HepG2 (cell line): Measurements from ENCODE around the gene ADGRL3. TPM values are rescaled to one million over a fixed set of nuclear protein-coding genes. Genes with fewer than 3 reads are reported as not detected.

Experiments
- ATAC-seq: fragments of 200-7000 bp; cut with Tn5 transposase; 3 replicates; pipeline ENCODE4 v1.9.1; 2020; ENCODE audit warnings: mild to moderate bottlenecking, moderate library complexity
- BruUV-seq: library from RNA; stranded (reverse); fragments of 400-500 nt; replicated peaks from 2 replicates; lab custom pipeline; 2021; lab: Mats Ljungman, UMichigan
- CTCF ChIA-PET: fragments of 300-600 bp; formaldehyde crosslinking; extraction: SDS; loops from one replicate; lab custom pipeline; 2021; ENCODE audit warnings: low total read pairs, inconsistent platforms, low intra/inter-chr PET ratio; lab: Yijun Ruan, JAX
- POLR2A ChIA-PET: fragments of 350-600 bp; sonication (Branson Sonifier 250); formaldehyde crosslinking; loops from one replicate; lab custom pipeline; 2020; ENCODE audit warnings: antibody characterized with exemption, inconsistent platforms; lab: Yijun Ruan, JAX
- DNase-seq: peaks from one replicate; pipeline ENCODE4 v3.0.0-alpha.2; 2015; ENCODE audit warnings: low spot score
- FAIRE-seq: peaks from 3 replicates; lab custom pipeline; 2011; peaks lifted over from hg19 to GRCh38; lab: Jason Lieb, UNC
- H2AFZ ChIP-seq: one replicate; pipeline ENCODE4 v1.6.1; 2011; ENCODE audit warnings: low read length, inconsistent platforms
- H3K27ac ChIP-seq: fragments of 300-600 bp; 3 replicates; pipeline ENCODE4 v1.8.0; 2011; ENCODE audit warnings: mixed run types, mild to moderate bottlenecking, mixed read lengths, low read length, inconsistent platforms; ENCODE audit not compliant: insufficient read depth; ENCODE audit errors: extremely low read length
- H3K27me3 ChIP-seq, 2 experiments: fragments of 200-600 bp in 1 of 2; 2 replicates in 1 of 2; 3 replicates in 1 of 2; pipeline versions ENCODE4 v1.6.0 to v1.8.0; 2011; ENCODE audit warnings: low read length in 2 of 2, mild to moderate bottlenecking in 2 of 2, moderate library complexity in 2 of 2, inconsistent platforms in 1 of 2; ENCODE audit not compliant: insufficient read depth in 2 of 2, control insufficient read depth in 1 of 2
- H3K36me3 ChIP-seq, 2 experiments: fragments of 200-600 bp in 1 of 2; replicated peaks in 1 of 2; 2 replicates in 1 of 2; 3 replicates in 1 of 2; pipeline versions ENCODE4 v1.5.1 to v1.8.0; 2011; ENCODE audit warnings: low read length in 2 of 2, inconsistent platforms in 1 of 2; ENCODE audit not compliant: insufficient read depth in 2 of 2, control insufficient read depth in 1 of 2
- H3K4me1 ChIP-seq: 2 replicates; pipeline ENCODE4 v1.5.1; 2012; ENCODE audit warnings: low read length, inconsistent platforms; ENCODE audit not compliant: insufficient read depth
- H3K4me2 ChIP-seq: 2 replicates; pipeline ENCODE4 v1.6.0; 2011; ENCODE audit warnings: low read depth, low read length, inconsistent platforms
- H3K4me3 ChIP-seq, 3 experiments: fragments of 200-600 bp in 1 of 3; sonication (generic), shearing (Covaris generic) in 1 of 3; replicated peaks in 1 of 3; 2 replicates each; pipeline ENCODE4 v1.5.1; 2011 to 2016; ENCODE audit warnings: low read length in 3 of 3, inconsistent platforms in 2 of 3, low read depth in 2 of 3, mild to moderate bottlenecking in 2 of 3, control low read depth in 1 of 3, mixed read lengths in 1 of 3; ENCODE audit not compliant: insufficient read depth in 1 of 3
- H3K79me2 ChIP-seq: one replicate; pipeline ENCODE4 v1.6.1; 2011; ENCODE audit warnings: low read length, inconsistent platforms; ENCODE audit not compliant: insufficient read depth
- H3K9ac ChIP-seq: 2 replicates; pipeline ENCODE4 v1.6.0; 2011; ENCODE audit warnings: mild to moderate bottlenecking, low read depth, low read length, inconsistent platforms; ENCODE audit not compliant: insufficient read depth
- H3K9me3 ChIP-seq: 2 replicates; pipeline ENCODE4 v1.5.1; 2012; ENCODE audit warnings: mild to moderate bottlenecking, low read length
- H4K20me1 ChIP-seq: 2 replicates; pipeline ENCODE4 v1.6.0; 2011; ENCODE audit warnings: inconsistent platforms, mild to moderate bottlenecking, low read length, moderate library complexity; ENCODE audit not compliant: insufficient read depth
- EZH2 ChIP-seq: conservative IDR thresholded peaks from 2 replicates; pipeline ENCODE4 v1.6.1; 2012; ENCODE audit warnings: mild to moderate bottlenecking, low read depth, low read length, moderate library complexity
- FOXA3 ChIP-seq: IDR thresholded peaks from 2 replicates; pipeline ENCODE4 v1.6.1; 2016; ENCODE audit warnings: missing genetic modification reagents, missing compliant biosample characterization
- KMT2B ChIP-seq: IDR thresholded peaks from 2 replicates; pipeline ENCODE4 v1.6.1; 2016; ENCODE audit warnings: missing genetic modification reagents, missing compliant biosample characterization
- MBNL3 ChIP-seq: fragments of 250-450 bp; sonication (Bioruptor Pico); conservative IDR thresholded peaks from 2 replicates; pipeline ENCODE4 v1.8.0; 2022; ENCODE audit warnings: mild to moderate bottlenecking, inconsistent platforms
- MED8 ChIP-seq: sonication (generic); formaldehyde crosslinking; IDR thresholded peaks from 2 replicates; pipeline ENCODE4 v1.8.1; 2023; ENCODE audit warnings: mild to moderate bottlenecking, missing genetic modification reagents; ENCODE audit not compliant: insufficient replicate concordance
- POLR2AphosphoS2 ChIP-seq: IDR thresholded peaks from 2 replicates; pipeline ENCODE4 v1.6.1; 2011; ENCODE audit warnings: low read depth, low read length, improper control_type of control experiment
- RBM22 ChIP-seq: fragments of 200-400 bp; formaldehyde crosslinking; optimal IDR thresholded peaks from 2 replicates; pipeline ENCODE3; 2017; ENCODE audit warnings: mild to moderate bottlenecking, low read length, moderate library complexity
- SRY ChIP-seq: sonication (generic); formaldehyde crosslinking; IDR thresholded peaks from 2 replicates; pipeline ENCODE4 v1.8.0; 2022; ENCODE audit warnings: mild to moderate bottlenecking, missing genetic modification reagents
- ZBTB20 ChIP-seq: sonication (generic); formaldehyde crosslinking; IDR thresholded peaks from 2 replicates; pipeline ENCODE4 v1.8.1; 2023; ENCODE audit warnings: missing genetic modification reagents, low read depth, mild to moderate bottlenecking, borderline replicate concordance
- ZNF275 ChIP-seq: sonication (generic); formaldehyde crosslinking; IDR thresholded peaks from 2 replicates; pipeline ENCODE4 v1.8.0; 2022; ENCODE audit warnings: missing genetic modification reagents, mild to moderate bottlenecking, inconsistent platforms, borderline replicate concordance
- ZNF276 ChIP-seq: sonication (generic); formaldehyde crosslinking; IDR thresholded peaks from 2 replicates; pipeline ENCODE4 v1.4.0; 2020; ENCODE audit warnings: mild to moderate bottlenecking, low read depth, missing genetic modification reagents
- ZNF660 ChIP-seq: sonication (generic); formaldehyde crosslinking; IDR thresholded peaks from 2 replicates; pipeline ENCODE4 v1.5.1; 2020; ENCODE audit warnings: mild to moderate bottlenecking, low read depth, missing genetic modification reagents, borderline replicate concordance
- WGBS: methylation state at CpG from one replicate; pipeline ENCODE4 v1.1.6; 2017; ENCODE audit warnings: low lambda C conversion rate; 5-methylcytosine and 5-hydroxymethylcytosine counted together
- in situ Hi-C: cut with HindIII; loops from 2 replicates; pipeline ENCODE4 v1.10.0; 2017; ENCODE audit warnings: low pct_unique_long_range_greater_than_20kb; ENCODE audit not compliant: extremely low pct_ligation_motif_present
- intact Hi-C: fragments of 100-400 bp; cut with micrococcal nuclease; formaldehyde crosslinking; loops from one replicate; pipeline ENCODE4 v1.10.0; 2022; ENCODE audit not compliant: unreplicated experiment
- polyA plus RNA-seq, 8 experiments: library from polyadenylated mRNA; depleted of rRNA in 3 of 8; stranded (reverse) in 7 of 8; unstranded in 1 of 8; fragments of >200 nt; fragmentation: Illumina TruSeq in 4 of 8; extraction: Trizol in 4 of 8; gene quantifications; 2 replicates each; pipeline versions ENCODE4 v1.2.1 to v1.2.3, GENCODE V29; 2011 to 2016; ENCODE audit warnings: low read depth in 4 of 8, missing spikeins in 1 of 8, mixed read lengths in 1 of 8; ENCODE audit not compliant: insufficient read depth in 1 of 8
- total RNA-seq, 5 experiments: library from RNA; depleted of rRNA; stranded (reverse); fragments of >200 nt; fragmentation: Illumina TruSeq; extraction: Trizol; gene quantifications; 2 replicates each; pipeline ENCODE4 v1.2.3, GENCODE V29; 2016; ENCODE audit warnings: low read depth in 1 of 5

The ADGRL3 gene
- total and polyA plus RNA-seq, 2 of the 13 experiments (the other 11 are each of a cell fraction or from before 2014, with no cell fraction given), result 0.04 to 0.05 TPM

- no peak for FAIRE-seq
- no TSS peak for BruUV-seq
- no peak for DNase-seq
- no peak for ATAC-seq
- Histone ChIP-seq H4K20me1 (no peaks in the 10 kb centered on the region), H3K27ac (no peak overlapping the region), H3K4me3 (no peak overlapping the region), H3K27me3 (peaks cover 8 to 36% of the 10 kb centered on the region in 2 experiments; a peak in 4 of 5 replicates), H3K9me3 (no peaks in the 10 kb centered on the region), H3K79me2 (no peaks in the 10 kb centered on the region), H3K9ac (no peak overlapping the region), H3K4me2 (no peak overlapping the region), H3K4me1 (no peaks in the 10 kb centered on the region), H2AFZ (no peak overlapping the region), H3K36me3 (no peaks in the 10 kb centered on the region)
- ChIA-PET POLR2A (no interaction called here), CTCF (no interaction called here)
- in situ Hi-C loops (no loop called here), intact Hi-C loops (no loop called here)
- TF ChIP-seq SRY (CRISPR knock-in tag) (no peak), ZBTB20 (CRISPR knock-in tag) (no peak), ZNF660 (CRISPR knock-in tag) (no peak), KMT2B (CRISPR knock-in tag) (no peak), MED8 (CRISPR knock-in tag) (no peak), POLR2AphosphoS2 (no peak), EZH2 (0 out of 2 replicates have a peak, but pooled peaks have one; percentile 39)
- WGBS, result 22% methylated on average over 15 of the region's 41 CpGs
These were observed 2.7 kb downstream of the ADGRL3 start for GRCh38 chr4:61202638-61203435.

- no peak for ATAC-seq
- in situ Hi-C loops, result no loop called here
- 33% methylated on average over 3 of the region's 3 CpGs for WGBS
- no peaks in the 10 kb centered on the region for H3K4me1 ChIP-seq
- H3K9me3 ChIP-seq, result no peaks in the 10 kb centered on the region
- H3K36me3 ChIP-seq, result no peaks in the 10 kb centered on the region
- no peaks in the 10 kb centered on the region for H4K20me1 ChIP-seq
- no peak for DNase-seq
- no TSS peak for BruUV-seq
- H3K27me3 ChIP-seq, result peaks cover 8 to 36% of the 10 kb centered on the region in 2 experiments; a peak in 4 of 5 replicates
- H3K9ac ChIP-seq, result no peak overlapping the region
- TF ChIP-seq RBM22 (no peak), ZNF276 (CRISPR knock-in tag) (no peak), MBNL3 (CRISPR knock-in tag) (no peak), FOXA3 (CRISPR knock-in tag) (no peak), ZNF275 (CRISPR knock-in tag) (no peak)
- no peak for FAIRE-seq
- H2AFZ ChIP-seq, result no peak overlapping the region
- intact Hi-C loops, result no loop called here
- ChIA-PET POLR2A (no interaction called here), CTCF (no interaction called here)
- no peaks in the 10 kb centered on the region for H3K79me2 ChIP-seq
- H3K4me3 ChIP-seq, result no peak overlapping the region
- H3K27ac ChIP-seq, result no peak overlapping the region
- no peak overlapping the region for H3K4me2 ChIP-seq
These were observed 3.3 kb downstream of the ADGRL3 start for GRCh38 chr4:61203436-61203790.
